ENCODE results near the gene CACNA1C.

Gene CACNA1C

DNA sequence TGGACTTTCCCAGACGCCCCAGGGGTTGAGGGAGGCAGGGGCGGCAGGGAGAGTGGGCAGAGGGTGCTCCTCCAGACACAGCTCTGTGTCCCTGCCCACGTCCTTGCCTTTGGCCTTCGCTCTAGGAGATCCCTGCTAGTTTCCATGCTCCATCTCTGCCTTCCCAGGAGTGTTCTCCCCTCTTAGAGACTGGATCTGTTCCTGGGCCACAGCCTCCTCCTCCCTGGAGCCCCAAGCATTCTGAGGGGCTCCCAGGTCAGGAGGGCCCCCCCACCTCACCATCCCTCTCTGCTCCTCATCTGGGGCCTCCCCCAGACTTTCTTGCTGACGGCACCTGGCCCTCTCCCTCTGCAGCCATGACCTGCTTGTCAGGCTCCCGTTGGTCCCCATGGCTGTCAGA lies 526.0 kb downstream of the CACNA1C start:
- FAIRE-seq = no peak

DNA sequence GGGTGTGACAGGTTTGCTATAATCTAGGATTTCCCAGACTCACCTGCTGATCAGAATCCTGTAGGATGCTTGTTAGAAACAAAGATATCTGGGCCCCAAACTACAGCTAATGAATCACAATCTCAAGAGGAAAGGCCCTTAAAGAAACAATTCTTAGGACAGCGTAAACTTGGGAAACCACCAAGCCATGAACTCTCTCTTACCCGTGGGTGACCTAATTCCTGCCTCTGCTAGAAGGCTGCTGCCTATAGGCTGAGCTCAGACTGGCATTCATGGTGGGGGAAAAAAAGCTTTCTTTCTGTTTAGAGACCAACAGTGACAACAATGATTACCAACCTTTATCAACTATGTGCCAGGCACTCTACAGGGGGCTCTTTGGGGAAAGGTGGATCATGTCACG lies 528.0 kb downstream of the CACNA1C start:
- FAIRE-seq = no peak

DNA sequence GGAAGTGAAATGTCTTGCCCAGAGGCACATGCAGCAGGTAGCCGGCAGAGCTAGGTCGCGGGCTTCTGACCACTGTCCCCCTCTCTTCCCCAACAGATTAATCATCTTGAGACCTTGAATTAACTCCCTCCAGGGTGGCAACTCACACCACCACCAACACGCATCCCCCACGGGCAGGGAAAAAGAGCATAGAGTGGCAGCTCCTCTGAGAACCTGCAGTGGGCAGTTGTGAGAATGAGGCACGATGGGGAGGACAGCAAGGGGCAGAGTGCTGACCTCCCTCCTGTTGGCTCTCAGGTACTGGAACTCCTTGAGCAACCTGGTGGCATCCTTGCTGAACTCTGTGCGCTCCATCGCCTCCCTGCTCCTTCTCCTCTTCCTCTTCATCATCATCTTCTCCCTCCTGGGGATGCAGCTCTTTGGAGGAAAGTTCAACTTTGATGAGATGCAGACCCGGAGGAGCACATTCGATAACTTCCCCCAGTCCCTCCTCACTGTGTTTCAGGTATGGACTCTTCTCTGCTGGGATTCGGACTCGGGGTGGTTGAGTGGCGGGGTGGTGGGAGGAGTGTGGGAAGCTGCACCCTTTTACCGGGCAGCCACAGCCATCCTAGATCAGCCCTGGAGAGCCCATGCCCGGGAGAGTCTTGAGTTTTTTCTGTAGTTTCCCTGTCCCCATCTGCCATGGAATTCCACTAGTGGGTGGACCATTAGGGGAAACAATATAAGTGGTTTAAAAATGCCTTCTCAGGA lies 528.7 kb downstream of the CACNA1C start:
- no peak for FAIRE-seq

DNA sequence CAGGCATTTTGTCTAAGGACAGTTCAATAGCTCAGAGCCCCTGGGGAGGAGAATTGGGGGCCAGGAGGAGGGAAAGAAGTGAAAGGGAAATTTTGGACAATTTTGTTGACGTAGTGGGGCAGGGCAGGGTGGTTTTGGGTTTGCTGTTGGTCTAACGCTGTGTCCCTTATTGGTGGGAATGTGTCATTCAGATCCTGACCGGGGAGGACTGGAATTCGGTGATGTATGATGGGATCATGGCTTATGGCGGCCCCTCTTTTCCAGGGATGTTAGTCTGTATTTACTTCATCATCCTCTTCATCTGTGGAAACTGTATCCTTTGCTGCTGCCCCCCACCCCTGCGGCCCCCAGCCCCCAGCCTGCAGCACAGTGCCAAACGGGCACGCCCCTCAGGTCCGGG lies 529.8 kb downstream of the CACNA1C start:
- no peak for FAIRE-seq

DNA sequence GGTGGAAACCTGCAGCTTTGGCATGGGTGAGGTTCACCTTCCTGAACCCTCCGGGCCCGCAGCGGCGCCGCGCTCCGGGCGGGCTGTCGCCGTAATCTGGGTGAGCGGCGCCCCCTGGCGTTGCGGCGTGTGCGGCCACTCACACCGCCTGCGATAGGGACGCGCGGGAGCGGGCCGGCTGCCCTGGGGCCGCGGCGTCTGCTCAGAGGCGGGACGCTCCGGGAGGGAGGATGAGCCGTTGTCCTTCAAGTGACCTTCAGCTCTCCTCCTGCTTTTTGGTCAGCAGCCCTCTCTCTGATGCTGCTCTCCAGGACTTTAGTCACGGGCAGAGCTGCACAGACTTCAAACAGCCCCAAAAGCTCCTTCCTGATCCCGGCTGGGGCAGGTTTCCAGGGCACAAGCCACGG lies 530.3 kb downstream of the CACNA1C start:
- no peak for FAIRE-seq

DNA sequence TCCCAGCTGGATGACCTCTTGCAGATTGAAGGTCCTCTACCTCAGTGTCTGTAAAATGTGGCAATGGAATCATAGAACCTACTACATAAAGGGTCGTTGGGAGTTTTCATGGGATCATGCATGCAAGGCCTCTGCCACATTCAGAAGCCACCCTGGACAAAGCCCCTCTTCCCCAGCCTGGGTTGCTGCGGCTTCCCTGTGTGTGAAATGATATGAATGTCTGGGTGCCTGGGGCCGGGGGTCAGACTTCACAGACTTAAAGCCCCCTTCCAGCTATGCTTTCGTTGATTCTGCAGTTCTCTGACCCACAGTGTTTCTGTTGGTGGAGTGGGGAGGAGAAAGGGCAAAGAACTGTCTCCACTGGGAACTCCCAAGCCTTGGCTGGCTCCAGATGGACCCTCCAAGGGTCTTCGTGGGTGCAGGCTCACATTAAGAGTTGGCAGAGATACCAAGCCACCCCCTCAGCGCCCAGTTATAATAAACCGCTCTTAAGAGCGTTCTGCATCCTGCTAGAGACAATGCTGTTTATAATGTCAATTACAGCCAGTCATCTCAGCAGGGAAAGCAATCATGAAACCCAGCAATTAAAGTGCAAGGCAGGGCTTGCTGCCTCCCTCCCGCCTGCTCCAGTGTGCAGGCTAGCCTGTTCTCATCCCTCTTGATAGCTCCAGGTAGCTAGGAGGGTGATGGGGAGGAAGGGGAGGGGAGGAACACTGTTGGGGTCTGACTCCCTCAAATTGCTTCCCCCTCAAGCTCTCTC lies 531.0 kb downstream of the CACNA1C start:
- no peak for FAIRE-seq

DNA sequence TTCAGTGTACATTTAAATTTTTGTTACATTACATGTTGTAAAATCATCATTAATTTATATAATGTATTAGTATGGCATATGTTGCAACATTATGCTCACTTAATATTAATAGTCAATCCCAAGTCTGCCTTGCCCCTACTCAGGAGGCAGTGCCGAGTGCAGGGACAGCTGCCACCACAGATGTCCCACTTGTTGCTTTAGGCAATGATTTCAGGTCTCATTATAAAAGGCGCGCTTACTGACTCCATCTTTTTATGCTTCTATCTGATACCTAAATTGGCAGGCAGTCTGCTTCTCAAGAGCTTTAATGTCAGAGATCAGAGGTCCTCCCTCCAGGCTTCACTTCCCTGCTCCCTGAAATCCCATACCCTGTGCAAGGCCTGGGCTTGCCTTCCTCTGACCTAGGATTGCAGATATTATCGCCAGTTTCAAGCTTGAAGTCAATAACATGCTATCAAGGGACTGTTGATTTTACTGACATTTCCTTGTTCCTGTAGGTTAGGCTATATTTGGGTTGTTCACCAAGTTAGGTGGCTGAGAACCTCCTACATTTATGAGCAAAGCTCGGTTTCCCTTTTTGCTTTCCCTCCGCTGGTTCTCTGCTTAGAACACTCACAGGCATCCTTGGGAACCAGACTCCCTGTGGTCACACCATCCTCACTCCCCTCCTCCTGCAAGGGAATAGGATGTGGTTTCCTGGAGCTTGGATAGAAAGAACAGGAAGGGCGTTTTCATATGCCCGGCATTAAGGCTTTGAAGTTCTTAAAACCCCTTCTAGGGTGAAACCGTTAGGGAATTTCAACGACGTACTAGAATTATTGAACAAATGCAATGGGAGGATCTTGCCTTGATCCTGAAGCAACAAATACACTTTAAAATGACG lies 533.6 kb downstream of the CACNA1C start:
- no peak for FAIRE-seq

DNA sequence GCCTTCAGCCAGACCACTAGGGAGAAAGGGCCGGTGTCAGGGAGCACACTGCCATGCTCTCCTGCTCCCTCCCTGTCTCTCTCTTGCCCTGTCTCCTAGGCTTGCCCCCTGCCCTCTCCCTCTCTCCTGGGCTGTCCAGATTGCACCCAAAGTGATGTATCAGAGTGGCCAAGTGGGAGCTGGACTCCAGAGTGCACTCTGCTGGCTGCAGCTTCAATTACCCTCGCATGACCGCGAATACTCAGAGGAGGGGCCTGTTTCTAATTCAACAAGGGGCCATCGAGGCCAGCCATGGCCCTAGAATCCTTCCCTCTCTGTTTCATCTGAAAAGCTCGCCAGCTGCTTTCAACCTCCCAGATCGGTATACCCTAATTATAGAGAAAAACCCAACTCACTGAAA lies 535.6 kb downstream of the CACNA1C start:
- no peak for FAIRE-seq

DNA sequence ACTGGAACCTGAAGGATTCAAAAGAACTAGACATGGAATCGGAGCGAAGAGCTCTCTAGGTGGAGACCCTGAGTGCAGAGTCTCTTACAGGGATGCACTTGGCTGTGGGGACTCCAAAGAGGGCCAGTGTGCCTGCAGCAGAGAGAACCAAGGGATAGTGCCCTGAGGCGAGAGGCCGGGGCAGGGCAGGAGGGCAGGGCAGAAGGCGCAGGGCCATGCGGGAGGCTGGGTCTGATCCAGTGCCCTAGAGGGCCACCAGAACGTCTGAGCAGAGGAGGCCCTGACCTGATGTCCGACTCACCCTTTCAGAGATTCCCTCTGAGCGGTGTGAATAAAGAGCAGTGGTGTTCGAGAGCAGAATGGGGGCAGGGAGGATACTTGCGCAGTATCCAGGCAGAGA lies 536.6 kb downstream of the CACNA1C start:
- no peak for FAIRE-seq

DNA sequence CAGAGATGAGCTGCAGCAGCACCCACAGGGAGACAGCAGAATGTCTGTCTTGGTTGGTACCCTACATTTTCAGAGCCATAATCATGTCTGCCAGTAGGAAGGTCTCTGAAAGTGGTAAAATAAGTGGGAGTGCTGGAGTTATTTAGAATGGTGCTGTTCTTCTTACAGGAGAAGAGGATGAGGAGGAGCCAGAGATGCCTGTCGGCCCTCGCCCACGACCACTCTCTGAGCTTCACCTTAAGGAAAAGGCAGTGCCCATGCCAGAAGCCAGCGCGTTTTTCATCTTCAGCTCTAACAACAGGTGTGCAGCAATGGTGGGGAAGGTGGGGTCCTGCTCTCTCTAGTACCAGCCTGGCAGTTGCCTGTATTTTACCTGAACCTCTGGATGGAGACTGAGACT lies 540.3 kb downstream of the CACNA1C start:
- FAIRE-seq = no peak

DNA sequence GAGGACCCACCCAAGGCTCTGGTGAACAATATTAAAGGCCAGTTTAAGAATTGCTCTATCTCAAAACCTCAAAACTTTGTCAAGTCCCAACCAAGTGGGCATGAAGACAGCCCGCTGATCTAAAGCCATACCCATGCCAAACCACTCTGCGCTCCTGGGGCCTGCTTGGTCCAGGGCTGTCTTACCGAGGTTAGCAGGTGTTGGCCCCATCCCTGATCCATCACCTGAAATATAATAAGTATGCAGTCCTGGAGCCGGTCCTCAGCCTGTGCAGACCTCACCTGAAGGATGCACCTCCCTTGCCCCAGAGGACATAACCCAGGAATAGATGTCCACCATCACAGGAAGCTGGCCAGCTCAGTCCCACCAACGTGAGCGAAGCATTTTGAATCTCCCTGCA lies 543.7 kb downstream of the CACNA1C start:
- no peak for FAIRE-seq

DNA sequence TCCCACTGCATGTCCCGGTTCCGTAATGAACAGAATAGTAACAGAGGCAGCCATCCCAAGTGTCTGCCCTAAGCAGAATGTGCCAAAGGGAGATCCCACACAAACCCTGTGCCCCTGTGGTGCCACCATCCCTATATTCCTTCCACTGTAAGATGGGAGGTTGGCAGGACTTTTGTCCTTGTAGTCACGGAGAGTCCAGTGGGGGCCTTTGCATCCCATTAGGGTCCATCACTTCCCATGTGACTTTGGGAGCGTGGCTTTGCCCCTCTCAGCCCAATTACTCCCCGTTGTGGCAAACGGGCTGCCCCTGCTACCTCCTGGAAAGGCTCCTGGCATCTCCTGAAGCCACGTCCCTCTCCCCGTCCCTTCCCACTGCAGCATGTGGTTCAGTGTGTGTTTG lies 552.5 kb downstream of the CACNA1C start:
- no peak for FAIRE-seq

DNA sequence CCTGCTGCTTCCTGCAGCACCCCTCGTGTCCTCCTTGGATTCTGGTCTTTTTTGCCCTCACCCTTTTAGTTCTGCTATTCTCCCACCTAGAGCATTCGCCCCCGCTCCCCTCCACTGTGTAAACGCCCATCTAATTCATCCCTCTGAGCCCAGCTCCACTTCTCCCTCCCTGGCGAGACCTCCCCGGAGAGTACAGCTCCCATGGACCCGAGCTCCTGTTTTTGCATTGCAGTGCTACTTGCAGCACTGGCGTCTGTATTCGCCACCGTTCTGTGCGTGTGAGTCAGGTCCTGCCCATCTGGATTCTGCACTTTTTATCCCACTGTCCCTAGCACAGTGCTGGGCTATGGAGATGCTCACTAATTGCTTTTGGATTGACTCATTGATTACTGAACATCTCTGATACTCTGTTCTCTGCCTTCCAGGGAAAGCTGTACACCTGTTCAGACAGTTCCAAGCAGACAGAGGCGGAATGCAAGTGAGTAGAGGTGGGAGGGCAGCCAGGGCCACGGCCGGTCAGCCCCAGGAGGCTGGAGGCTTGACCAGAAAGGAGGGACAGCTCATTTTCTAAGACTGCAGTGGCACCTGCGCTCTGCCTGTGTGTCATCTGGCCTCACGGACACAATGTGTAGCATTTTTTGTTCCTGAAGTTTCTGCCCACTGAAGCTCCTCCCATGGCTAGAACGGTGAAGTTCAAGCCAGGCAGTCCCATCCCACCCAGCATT lies 553.6 kb downstream of the CACNA1C start:
- FAIRE-seq = no peak

DNA sequence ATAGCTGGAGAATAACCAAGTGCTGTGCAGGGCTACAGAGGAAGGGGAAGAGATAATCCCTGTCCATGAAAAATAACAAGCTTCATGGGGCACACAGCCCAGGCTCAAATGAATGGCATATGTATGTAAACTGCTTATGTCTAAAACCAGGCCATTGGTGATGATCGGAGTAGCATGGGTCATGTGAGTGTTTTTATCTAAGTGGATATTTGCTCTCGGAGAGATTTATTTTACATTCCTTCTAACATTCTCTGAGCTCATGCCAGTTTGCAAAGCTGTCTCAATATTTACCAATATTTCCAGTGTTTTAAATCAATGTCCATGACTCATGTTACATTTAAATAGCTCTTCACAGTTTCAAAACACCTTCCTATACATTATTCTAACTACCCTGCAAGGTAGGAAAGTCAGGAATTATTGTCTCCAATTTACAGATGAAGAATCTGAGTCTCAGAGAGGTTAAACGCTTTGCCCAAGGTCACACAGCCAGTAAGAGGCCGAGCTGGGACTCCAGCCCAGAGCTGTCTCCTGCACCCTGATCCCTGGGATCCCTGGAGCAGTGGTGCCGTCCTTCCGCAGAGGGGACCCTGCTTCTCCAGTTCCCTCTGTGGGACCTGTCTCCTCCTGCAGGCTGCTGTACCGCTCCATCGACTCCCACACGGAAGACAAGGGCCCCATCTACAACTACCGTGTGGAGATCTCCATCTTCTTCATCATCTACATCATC lies 555.3 kb downstream of the CACNA1C start:
- FAIRE-seq = no peak

DNA sequence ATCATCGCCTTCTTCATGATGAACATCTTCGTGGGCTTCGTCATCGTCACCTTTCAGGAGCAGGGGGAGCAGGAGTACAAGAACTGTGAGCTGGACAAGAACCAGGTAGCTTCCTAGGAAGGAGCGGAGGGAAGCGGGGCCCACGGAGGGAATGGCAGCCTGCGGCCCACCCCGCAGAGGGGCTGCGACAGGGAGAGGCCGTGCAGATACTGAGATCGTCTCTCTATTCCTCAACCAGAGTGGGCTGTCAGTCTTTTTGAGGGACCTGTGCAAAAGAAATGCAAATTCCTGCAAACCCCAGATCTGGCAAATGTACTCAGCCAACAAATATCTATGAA lies 555.8 kb downstream of the CACNA1C start:
- FAIRE-seq = no peak

DNA sequence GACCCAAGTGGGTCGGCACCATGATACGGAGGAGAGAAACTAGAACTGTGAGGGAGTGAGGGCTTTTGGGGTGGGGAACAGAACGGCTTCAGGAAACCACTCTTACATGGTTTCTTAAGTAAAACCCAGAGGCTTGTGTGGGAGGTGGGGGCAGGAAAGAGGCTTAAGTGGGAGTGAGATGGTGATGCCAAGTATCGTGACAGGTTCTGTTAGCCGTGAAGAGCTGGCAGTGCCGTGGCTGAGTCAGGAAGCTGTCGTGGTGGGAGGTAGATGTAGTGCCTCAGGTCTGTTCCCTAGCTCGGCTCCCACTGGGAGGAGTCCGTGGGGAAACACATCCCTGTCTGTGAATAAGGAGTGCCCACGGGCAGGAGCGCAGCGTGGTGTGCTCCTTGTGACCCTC lies 556.2 kb downstream of the CACNA1C start:
- no peak for FAIRE-seq

DNA sequence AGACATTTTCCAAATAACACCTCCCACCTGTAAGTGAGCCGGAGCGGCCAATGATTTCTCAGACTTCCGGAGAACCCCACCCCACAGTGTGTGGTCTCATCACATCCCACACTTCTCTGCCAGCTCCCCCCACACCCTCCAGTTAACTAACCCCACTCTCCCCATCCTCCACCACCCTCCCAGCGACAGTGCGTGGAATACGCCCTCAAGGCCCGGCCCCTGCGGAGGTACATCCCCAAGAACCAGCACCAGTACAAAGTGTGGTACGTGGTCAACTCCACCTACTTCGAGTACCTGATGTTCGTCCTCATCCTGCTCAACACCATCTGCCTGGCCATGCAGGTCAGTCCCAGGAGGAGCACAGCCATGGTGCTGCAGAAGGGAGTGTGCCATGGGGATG lies 557.6 kb downstream of the CACNA1C start:
- no peak for FAIRE-seq

DNA sequence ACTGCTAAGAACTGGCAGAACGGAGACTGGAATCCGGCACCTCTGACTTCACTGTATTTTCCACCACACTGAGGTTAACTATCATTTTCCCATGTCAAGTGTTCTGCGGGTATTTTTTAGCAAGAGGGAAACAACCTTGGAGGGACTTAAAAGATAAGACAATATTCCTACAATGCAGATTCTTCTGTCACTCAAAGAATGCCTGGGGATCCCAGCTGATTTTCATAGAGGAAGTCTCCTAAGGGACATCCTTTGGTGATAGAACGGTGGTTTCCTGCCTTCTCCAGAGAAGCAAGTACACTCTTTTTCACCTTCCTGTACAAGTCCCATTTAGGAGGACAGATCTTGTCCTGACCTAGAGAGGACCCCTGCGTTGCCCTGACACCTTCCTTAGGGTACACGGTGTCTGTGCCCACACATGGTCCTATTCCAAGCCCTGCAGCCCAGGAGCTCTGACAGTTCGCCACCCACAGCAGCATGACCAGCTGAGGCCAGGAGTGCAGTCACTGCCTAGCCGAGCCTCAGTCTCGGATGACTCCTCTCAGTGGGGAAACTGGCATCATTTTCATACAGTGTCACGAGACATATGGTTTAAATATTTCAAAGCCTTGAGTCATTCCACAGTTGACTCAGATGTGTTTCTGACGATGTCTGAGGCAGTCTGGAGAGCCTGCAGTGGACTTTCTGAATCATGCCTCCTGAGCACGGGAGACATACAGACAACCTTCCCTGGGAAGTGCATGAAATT lies 560.7 kb downstream of the CACNA1C start:
- no peak for FAIRE-seq

DNA sequence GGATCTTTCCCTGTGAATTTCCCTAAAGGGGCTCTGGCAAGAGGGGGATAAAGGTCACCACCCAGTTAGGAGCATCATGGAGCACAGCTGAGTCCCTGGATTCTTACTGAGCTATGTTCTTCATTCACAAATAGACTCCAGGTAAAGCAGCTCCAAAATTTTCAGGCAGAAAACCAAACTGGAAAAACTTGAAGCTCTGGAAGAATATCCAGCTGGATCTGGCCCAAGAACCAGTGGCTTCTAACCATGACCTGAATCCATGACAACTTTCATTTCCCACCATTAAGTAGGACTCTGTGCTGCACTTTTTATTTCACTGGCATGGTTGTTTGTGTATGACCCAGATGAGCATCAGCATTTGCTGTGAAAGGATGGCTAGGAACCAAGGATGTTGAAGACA lies 561.6 kb downstream of the CACNA1C start:
- FAIRE-seq = no peak

DNA sequence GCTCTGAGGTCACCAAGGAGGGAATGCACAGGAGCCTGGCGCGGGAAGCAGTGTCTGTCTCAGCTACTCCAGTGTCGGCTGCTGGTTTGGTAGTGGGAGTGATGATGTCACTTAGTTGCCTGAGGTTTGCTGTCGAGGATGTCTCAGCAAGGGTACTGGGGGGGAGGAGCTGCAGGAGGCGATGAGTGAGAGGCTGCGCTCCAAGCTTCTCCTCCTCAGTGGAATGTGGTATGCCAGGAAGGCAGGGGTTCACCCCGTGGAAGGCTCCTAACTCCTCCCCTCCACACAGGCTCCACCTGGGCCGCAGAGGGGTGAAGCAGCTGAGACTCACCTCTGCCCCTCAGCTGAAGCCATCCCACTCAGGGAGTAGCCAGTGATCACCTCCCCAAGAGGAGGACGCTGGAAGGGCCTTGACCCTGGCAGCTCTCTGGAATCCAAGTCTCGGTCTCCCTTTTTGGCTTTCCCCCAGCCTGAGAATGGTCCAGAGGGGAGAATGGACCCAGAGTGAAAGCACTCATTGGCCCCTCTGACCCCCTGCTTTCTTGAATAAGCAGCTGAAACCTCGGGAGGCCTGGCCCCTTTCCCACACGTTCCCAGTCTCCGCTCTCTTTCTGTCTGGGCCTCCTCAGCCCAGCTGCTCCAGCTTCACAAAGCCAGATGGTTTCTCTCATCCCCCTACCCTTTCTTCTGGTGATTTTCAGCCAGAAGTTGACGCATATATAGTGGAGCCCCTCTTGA lies 563.0 kb downstream of the CACNA1C start:
- no peak for FAIRE-seq

DNA sequence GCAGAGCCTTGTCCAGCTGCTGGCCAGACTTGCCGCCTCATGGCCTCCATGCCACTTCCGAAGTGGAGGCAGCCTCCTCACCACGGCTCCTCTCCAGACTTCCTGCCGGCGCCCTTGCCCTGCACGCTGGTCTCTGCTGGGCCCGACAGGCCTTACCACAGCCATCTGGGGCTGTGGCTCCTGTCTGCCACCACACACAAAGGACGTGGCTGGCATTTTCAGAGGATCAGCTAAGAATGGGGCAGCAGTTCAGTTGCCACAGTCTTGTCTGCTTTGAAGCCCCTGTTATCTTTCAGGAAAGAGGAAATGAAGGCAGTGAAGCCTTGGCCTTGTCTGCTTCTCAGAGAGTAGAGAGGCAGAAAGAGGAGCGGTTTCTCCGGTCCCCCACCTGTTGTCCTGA lies 564.0 kb downstream of the CACNA1C start:
- FAIRE-seq = no peak
